ENCODE results near the gene SMOC2. TPM values are rescaled to one million over a fixed set of nuclear protein-coding genes. Genes with fewer than 3 reads are reported as not detected.

SMOC2 gene
- polyA plus RNA-seq, 3 donors, result not detected

GRCh38 chr6:168575346-168576098 lies 134.5 kb downstream of the SMOC2 start:
- Mint-ChIP-seq H3K4me3 (no peak overlapping the region), H3K4me1 (no peaks in the 10 kb centered on the region), H3K9me3 (peaks cover 2 to 13% (median 5%) of the 10 kb centered on the region in 7 donors), H3K36me3 (no peaks in the 10 kb centered on the region), H3K27ac (no peak overlapping the region), H3K27me3 (ENCODE audit: low read depth in 3 of 3) (peaks cover 0 to 4% (median 2%) of the 10 kb centered on the region in 3 donors)
- Histone ChIP-seq H3K79me2 (ENCODE audit: insufficient read depth, low read length) (no peaks in the 10 kb centered on the region), H3K9me3 (replicated peaks in 1 of 2; ENCODE audit: control insufficient read depth in 1 of 2, insufficient read depth in 1 of 2, low read length in 2 of 2) (peaks cover 0 to 27% of the 10 kb centered on the region in 2 donors), H3K27ac (ENCODE audit: low read depth in 1 of 2, low read length in 2 of 2) (no peak overlapping the region), H2AFZ (ENCODE audit: insufficient read depth, low read depth, low read length, poor library complexity, severe bottlenecking) (no peak overlapping the region), H3K27me3 (ENCODE audit: control insufficient read depth in 2 of 2, insufficient read depth in 2 of 2, low read length in 2 of 2) (no peaks in the 10 kb centered on the region), H3K4me3 (replicated peaks in 1 of 3; ENCODE audit: low read depth in 2 of 3, low read length in 3 of 3) (no peak overlapping the region), H3K36me3 (replicated peaks in 1 of 2; ENCODE audit: control insufficient read depth in 1 of 2, insufficient read depth in 2 of 2, low read length in 2 of 2) (no peaks in the 10 kb centered on the region), H3K4me1 (ENCODE audit: control insufficient read depth in 1 of 2, insufficient read depth in 2 of 2, low read length in 2 of 2) (no peaks in the 10 kb centered on the region), H3K9ac (ENCODE audit: insufficient read depth, low read length, poor library complexity, severe bottlenecking) (no peak overlapping the region), H4K20me1 (ENCODE audit: insufficient read depth, low read length) (no peaks in the 10 kb centered on the region), H3K4me2 (replicated peaks; ENCODE audit: extremely low read depth, low read length, poor library complexity, severe bottlenecking) (no peak overlapping the region)
- TF ChIP-seq CTCF (IDR thresholded peaks at IDR 0.05), result no peak
- 94% methylated on average over 12 of the region's 15 CpGs for WGBS (ENCODE audit: insufficient coverage)
- DNase-seq, result no peak
- intact Hi-C loops (cut with micrococcal nuclease), result no loop called here

- 87% methylated on average over 8 of the region's 14 CpGs for WGBS (ENCODE audit: insufficient coverage)
- Histone ChIP-seq H4K20me1 (ENCODE audit: insufficient read depth, low read length) (no peaks in the 10 kb centered on the region), H3K4me3 (replicated peaks in 1 of 3; ENCODE audit: low read depth in 2 of 3, low read length in 3 of 3) (no peak overlapping the region), H3K4me1 (ENCODE audit: control insufficient read depth in 1 of 2, insufficient read depth in 2 of 2, low read length in 2 of 2) (no peaks in the 10 kb centered on the region), H3K9me3 (replicated peaks in 1 of 2; ENCODE audit: control insufficient read depth in 1 of 2, insufficient read depth in 1 of 2, low read length in 2 of 2) (peaks cover 0 to 24% of the 10 kb centered on the region in 2 donors), H3K36me3 (replicated peaks in 1 of 2; ENCODE audit: control insufficient read depth in 1 of 2, insufficient read depth in 2 of 2, low read length in 2 of 2) (no peaks in the 10 kb centered on the region), H3K9ac (ENCODE audit: insufficient read depth, low read length, poor library complexity, severe bottlenecking) (no peak overlapping the region), H3K27me3 (ENCODE audit: control insufficient read depth in 2 of 2, insufficient read depth in 2 of 2, low read length in 2 of 2) (no peaks in the 10 kb centered on the region), H3K79me2 (ENCODE audit: insufficient read depth, low read length) (no peaks in the 10 kb centered on the region), H2AFZ (ENCODE audit: insufficient read depth, low read depth, low read length, poor library complexity, severe bottlenecking) (no peak overlapping the region), H3K27ac (ENCODE audit: low read depth in 1 of 2, low read length in 2 of 2) (no peak overlapping the region), H3K4me2 (replicated peaks; ENCODE audit: extremely low read depth, low read length, poor library complexity, severe bottlenecking) (no peak overlapping the region)
- no peak overlapping the region for H3K27ac Mint-ChIP-seq
- DNase-seq, result no peak
- peaks cover 2 to 13% (median 5%) of the 10 kb centered on the region in 7 donors for H3K9me3 Mint-ChIP-seq
- intact Hi-C loops (cut with micrococcal nuclease), result no loop called here
- TF ChIP-seq CTCF (IDR thresholded peaks at IDR 0.05), result no peak
- H3K36me3 Mint-ChIP-seq, result no peaks in the 10 kb centered on the region
- no peak overlapping the region for H3K4me3 Mint-ChIP-seq
- H3K4me1 Mint-ChIP-seq, result no peaks in the 10 kb centered on the region
- H3K27me3 Mint-ChIP-seq (ENCODE audit: low read depth in 3 of 3), result peaks cover 0 to 4% (median 2%) of the 10 kb centered on the region in 3 donors
These were observed 135.4 kb downstream of the SMOC2 start for GRCh38 chr6:168576388-168576787.

Data from CD14-positive monocyte (primary cell).